GM18951 (cell line): ENCODE data around the gene CBR1.
"Not testable (repeated sequence)": the region's sequence is repeated elsewhere in the genome, so short reads cannot be mapped to it uniquely, and the experiment has no call there.

Experiments used
- POLR2A ChIP-seq: IDR thresholded peaks from 4 replicates; pipeline ENCODE4 v1.6.1; 2011; ENCODE audit warnings: mild to moderate bottlenecking; ENCODE audit not compliant: insufficient read length, insufficient read depth; ENCODE audit errors: extremely low read depth
- in situ Hi-C: fragments of 300-500 bp; cut with MboI; formaldehyde crosslinking; loops from one replicate; pipeline ENCODE4 v1.12.0; 2022; ENCODE audit warnings: low sequenced_read_pairs, mixed read lengths, inconsistent platforms; ENCODE audit not compliant: unreplicated experiment

The CBR1 gene

GRCh38 chr21:36061445-36061844 lies 8.4 kb upstream of the CBR1 start:
- TF ChIP-seq POLR2A: no peak
- in situ Hi-C loops: no loop called here

- no peak for TF ChIP-seq POLR2A
- in situ Hi-C loops: no loop called here
Measured at GRCh38 chr21:36063375-36064084, 6.3 kb upstream of the CBR1 start.

- TF ChIP-seq POLR2A: no peak
- in situ Hi-C loops: no loop called here
Measured at GRCh38 chr21:36064085-36064460, 5.8 kb upstream of the CBR1 start.

DNA sequence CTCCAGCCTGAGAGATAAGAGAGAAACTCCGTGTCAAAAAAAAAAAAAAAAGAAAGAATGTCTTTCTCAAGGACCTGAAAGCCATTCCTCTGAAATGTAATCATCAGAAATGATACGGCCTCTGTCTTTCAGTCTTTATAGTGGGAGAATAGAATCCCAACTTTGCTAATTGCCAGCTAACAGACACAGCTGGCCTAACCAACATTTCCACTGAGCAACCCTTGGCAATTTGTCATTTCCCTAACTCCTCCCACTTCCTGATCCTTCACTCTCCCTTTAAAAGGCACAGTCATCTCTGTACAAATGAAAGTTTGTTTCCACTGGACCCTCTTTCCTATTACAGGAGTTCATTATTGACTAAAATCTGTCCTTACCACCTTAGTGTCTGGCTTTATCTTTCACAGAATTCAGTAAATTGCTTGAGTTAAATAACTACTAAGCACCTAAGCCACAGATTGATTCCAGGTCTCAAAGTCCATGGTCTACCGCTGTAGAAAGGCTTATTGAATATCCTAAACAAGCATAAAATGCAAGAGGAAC lies 4.3 kb upstream of the CBR1 start:
- no peak for TF ChIP-seq POLR2A
- in situ Hi-C loops: no loop called here

DNA sequence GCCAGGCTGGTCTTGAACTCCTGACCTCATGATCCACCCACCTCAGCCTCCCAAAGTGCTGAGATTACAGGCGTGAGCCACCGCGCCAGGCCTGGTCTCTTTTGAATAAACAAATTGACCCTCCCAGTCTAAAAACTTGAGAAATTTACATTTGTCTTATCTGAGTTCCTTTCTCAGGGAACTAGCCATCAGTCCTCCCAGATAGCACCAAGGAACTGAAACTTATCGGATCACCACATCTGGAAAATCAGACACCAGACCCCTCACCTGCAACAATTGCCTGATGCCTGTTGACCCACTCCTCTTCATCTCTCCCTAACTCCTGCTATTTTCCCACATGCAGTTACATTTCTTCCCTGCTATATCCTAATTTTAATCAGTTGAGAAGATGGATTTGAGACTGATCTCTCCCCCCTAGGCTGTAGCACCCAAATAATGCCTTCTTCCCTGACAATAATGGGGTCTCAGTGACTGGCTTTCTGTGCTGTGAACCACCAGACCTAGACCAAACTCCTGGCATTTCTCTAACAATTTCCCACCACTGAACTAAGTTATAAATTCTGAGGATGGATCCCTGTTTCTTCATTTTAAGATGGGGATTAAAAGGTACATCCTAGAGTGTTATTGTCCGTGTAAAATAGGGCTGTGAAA lies 951 bp upstream of the CBR1 start:
- in situ Hi-C loops: no loop called here
- no peak for TF ChIP-seq POLR2A

DNA sequence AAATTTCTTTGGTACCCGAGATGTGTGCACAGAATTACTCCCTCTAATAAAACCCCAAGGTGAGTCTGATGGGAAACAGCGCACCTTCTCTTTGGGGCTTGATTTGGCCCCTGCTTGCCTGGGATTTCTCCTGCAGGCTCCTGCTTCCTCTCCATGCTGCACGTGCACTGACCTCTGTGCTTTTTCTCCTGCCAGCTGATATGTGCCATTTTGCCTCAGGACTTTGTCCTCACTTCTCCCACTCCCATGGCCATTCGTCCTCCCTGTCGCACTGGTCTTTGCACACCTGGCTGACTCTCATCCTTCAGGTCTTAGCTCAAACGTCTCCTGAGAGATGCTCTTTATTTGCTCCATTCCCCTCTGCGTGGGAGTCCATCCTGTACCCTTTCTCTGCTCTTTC lies 1.2 kb downstream of the CBR1 start:
- TF ChIP-seq POLR2A: no peak
- in situ Hi-C loops: no loop called here

DNA sequence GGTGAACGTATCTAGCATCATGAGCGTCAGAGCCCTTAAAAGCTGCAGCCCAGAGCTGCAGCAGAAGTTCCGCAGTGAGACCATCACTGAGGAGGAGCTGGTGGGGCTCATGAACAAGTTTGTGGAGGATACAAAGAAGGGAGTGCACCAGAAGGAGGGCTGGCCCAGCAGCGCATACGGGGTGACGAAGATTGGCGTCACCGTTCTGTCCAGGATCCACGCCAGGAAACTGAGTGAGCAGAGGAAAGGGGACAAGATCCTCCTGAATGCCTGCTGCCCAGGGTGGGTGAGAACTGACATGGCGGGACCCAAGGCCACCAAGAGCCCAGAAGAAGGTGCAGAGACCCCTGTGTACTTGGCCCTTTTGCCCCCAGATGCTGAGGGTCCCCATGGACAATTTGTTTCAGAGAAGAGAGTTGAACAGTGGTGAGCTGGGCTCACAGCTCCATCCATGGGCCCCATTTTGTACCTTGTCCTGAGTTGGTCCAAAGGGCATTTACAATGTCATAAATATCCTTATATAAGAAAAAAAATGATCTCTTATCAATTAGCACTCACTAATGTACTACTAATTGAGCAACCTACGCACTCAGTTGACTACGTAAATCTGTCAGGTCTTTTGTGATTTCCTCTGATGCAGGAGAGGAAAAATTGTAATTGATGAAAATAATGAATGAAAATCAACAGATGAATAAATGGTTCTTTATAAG lies 2.8 kb downstream of the CBR1 start:
- in situ Hi-C loops: no loop called here
- no peak for TF ChIP-seq POLR2A

GRCh38 chr21:36073181-36073580 lies 3.4 kb downstream of the CBR1 start:
- TF ChIP-seq POLR2A: no peak
- in situ Hi-C loops: no loop called here

DNA sequence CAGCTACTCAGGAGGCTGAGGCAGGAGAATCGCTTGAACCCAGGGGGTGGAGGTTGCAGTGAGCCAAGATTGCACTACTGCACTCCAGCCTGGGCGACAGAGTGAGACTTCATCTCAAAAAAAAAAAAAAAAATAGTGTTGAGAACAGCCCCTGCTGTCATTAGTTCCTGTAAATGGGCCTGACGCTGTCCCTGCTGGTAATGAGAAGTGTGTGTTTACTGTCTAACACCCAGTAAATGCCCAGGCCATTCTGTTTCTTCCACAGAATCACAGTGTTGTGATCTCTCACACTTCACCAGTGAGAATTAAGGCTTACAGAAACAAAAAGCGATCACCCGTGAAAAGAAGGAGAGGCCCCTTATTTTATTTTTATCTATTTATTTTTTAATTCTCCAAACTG lies 4.1 kb downstream of the CBR1 start:
- in situ Hi-C loops: not testable (repeated sequence)

DNA sequence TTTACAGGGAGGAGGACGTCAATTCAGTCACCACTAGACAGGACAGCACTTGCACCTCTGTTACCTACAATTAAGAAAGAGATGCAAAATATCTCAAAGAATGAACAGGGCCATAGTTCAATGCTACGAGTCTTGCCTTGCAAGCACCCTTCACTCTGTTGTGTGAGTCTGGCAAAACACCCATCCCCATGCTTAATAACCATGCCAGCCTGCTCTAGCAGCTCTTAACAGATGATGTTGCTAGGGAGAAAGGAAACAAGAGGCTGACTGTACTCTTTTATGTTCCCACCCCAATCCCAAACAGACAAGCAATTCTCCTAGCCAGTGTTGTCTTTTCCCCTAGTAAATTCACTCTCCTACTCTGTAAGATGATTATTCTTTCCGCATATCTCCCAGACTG lies 5.3 kb downstream of the CBR1 start:
- no peak for TF ChIP-seq POLR2A
- in situ Hi-C loops: no loop called here

DNA sequence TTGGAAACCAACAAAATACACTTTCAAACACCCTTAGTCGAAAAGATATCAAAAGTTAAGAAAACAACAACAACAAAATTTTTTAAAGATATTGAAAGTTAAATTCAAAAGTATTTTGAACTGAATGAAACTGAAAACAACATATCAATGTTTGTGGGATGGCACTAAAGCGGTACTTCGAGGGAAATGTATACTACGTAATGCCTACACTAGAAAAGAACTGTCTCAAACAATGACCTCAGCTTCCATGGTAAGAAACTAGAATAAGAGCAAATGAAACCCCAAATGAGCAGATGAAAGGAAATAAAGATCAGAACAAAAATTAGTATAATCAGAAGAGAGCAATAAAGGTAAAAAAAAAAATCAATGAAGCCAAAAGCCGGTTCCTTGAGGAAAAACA lies 6.1 kb downstream of the CBR1 start:
- no peak for TF ChIP-seq POLR2A
- in situ Hi-C loops: no loop called here

DNA sequence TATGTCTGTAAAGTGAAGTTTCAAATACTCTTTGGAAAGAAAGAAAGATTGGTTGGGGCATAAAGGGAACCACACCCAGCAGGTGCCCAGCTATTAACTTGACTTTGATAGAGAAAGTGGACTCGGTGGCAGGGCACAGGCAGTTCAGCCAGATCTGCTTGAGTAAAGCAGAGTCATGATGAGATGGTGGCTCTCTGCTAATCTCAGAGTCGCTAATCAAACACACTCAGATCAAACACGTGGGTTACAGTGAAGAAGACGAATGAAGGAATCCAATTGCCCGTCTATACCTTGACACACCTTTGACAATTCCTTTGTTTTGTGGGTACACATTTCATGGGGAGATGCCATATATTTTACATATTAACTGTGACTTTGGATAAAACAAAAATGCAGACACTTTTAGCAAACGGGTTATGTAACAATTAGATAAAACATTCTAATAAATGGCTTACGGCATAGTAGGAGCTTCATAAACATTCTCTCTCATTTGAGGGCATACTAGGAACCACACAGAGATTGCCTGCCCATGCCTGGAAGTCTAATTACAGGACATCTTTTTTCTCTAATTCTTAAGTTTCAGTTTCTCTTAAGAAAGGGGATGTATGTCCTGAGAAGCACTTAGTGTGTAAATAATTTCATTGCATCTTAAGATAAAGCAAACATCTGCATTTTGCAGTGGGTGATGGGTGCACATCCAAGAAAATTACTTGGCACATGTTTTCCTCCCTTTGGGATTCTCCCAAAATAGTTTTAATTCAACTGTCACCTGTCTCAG lies 7.2 kb downstream of the CBR1 start:
- no peak for TF ChIP-seq POLR2A
- in situ Hi-C loops: no loop called here

- in situ Hi-C loops: no loop called here
- no peak for TF ChIP-seq POLR2A
Measured at GRCh38 chr21:36077758-36078157, 7.9 kb downstream of the CBR1 start.
